ENCODE data around the gene ERAL1.

DNA sequence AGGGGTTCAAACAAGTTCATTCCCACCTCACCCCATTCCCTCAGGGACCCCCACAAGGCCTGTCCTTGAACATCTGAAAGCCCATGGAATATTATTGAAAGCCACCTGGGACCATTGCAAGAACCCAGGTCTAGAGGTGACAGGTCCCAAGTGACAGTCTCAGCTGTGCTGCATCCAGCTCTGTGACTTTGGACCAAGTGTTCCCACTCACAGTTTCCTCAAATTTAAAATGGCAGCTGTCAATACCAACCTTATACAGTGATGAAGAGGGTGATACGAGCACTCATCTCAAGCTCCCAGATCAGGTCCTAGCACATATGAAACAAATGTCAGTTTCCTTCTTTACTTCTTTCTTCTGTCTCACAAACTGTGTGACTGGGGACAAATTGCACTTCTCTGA is 9.1 kb downstream of the ERAL1 start:
- TF ChIP-seq CTCF (IDR thresholded peaks at IDR 0.05) (no peak), EZH2phosphoT487 (IDR thresholded peaks at IDR 0.05) (no peak)

Data from neural progenitor cell (in vitro differentiated cells).